ENCODE measurements around the gene ACTL9.

DNA sequence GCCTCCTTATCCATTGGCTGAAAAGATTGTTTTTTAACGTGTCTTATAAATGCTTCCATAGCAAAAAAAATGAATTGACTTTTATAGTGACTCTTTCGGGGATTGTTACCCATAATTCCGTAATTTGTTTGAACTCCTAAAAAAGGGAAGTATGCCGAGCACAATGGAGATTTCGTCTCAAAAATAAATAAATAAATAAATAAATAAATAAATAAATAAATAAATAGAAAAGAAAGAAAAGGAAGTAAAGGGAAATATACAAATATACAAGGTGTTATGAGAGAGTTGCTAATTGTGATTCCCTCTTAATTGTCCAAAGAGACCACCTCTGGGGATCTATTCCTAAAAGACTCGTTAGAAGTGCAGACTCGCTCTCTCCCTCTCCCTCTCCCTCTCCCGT is 39.8 kb upstream of the ACTL9 start:
- TF ChIP-seq ZNF274 (IDR thresholded peaks at IDR 0.05; ENCODE audit: low read depth, low read length) (no peak), YY1 (IDR thresholded peaks at IDR 0.05; ENCODE audit: insufficient read depth, insufficient read length) (no peak)

All from NT2/D1 (cell line).